B cell (primary cell): ENCODE data around the gene RHCG. TPM values are rescaled to one million over a fixed set of nuclear protein-coding genes. Genes with fewer than 3 reads are reported as not detected.

ENCODE experiments used
- ATAC-seq: fragments of 200-7000 bp; cut with Tn5 transposase; one replicate; pipeline ENCODE4 v1.10.0; 2021; ENCODE audit warnings: low read depth, mild to moderate bottlenecking, moderate number of reproducible peaks, moderate library complexity
- CTCF ChIA-PET: fragments of 350-600 bp; sonication (Branson Sonifier 250); formaldehyde crosslinking; loops from one replicate; lab custom pipeline; 2021; ENCODE audit warnings: antibody characterized with exemption, inconsistent platforms; lab: Charles Lee
- POLR2A ChIA-PET: fragments of 350-600 bp; sonication (Branson Sonifier 250); formaldehyde crosslinking; loops from one replicate; lab custom pipeline; 2021; ENCODE audit warnings: antibody characterized with exemption; lab: Charles Lee
- DNase-seq: peaks from one replicate; pipeline ENCODE4 v3.0.0; 2013
- H2AFZ ChIP-seq: 2 replicates; pipeline ENCODE4 v1.6.1; 2012; ENCODE audit warnings: mild to moderate bottlenecking, low read depth, low read length; ENCODE audit not compliant: insufficient read depth, poor library complexity, severe bottlenecking
- H3K27ac ChIP-seq, 2 donors: 1 replicate in 1 of 2; 2 replicates in 1 of 2; pipeline ENCODE4 v1.5.1; 2012 to 2013; ENCODE audit warnings: low read length in 2 of 2, mild to moderate bottlenecking in 2 of 2, moderate library complexity in 1 of 2
- H3K27me3 ChIP-seq, 4 experiments: fragments of 200-600 bp in 1 of 4; sonication (generic) in 1 of 4; replicated peaks in 1 of 4; 1 replicate in 2 of 4; 2 replicates in 2 of 4; pipeline versions ENCODE4 v1.6.1 to v1.7.0; 2013 to 2016; ENCODE audit warnings: low read length in 3 of 4, mild to moderate bottlenecking in 2 of 4, mixed read lengths in 1 of 4, moderate library complexity in 1 of 4; ENCODE audit not compliant: insufficient read depth in 4 of 4, control insufficient read depth in 3 of 4; ENCODE audit errors: control extremely low read depth in 1 of 4
- H3K36me3 ChIP-seq, 2 experiments: replicated peaks in 1 of 2; 1 replicate in 1 of 2; 2 replicates in 1 of 2; pipeline versions ENCODE4 v1.6.1 to v1.7.1; 2013; ENCODE audit warnings: low read length in 1 of 2; ENCODE audit not compliant: insufficient read depth in 2 of 2, control insufficient read depth in 1 of 2; ENCODE audit errors: control extremely low read depth in 1 of 2, extremely low read depth in 1 of 2
- H3K4me1 ChIP-seq, 2 donors: fragments of 200-600 bp in 1 of 2; sonication (generic) in 1 of 2; 1 replicate in 1 of 2; 2 replicates in 1 of 2; pipeline versions ENCODE4 v1.5.1 to v1.6.1; 2013 to 2017; ENCODE audit warnings: low read length in 2 of 2; ENCODE audit not compliant: control insufficient read depth in 2 of 2, insufficient read depth in 2 of 2
- H3K4me2 ChIP-seq: replicated peaks from 2 replicates; pipeline ENCODE3; 2012; ENCODE audit warnings: mild to moderate bottlenecking, low read depth, low read length; ENCODE audit not compliant: poor library complexity, severe bottlenecking
- H3K4me3 ChIP-seq, 5 experiments: fragments of 200-600 bp in 1 of 5; sonication (generic) in 1 of 5; 1 replicate in 3 of 5; 2 replicates in 2 of 5; pipeline versions ENCODE4 v1.5.1 to v1.7.0; 2011 to 2016; ENCODE audit warnings: low read length in 4 of 5, mild to moderate bottlenecking in 4 of 5, low read depth in 2 of 5, control low read depth in 1 of 5, moderate library complexity in 1 of 5; ENCODE audit not compliant: insufficient read depth in 1 of 5; ENCODE audit errors: control extremely low read depth in 1 of 5, extremely low read depth in 1 of 5
- H3K79me2 ChIP-seq: fragments of 200-600 bp; sonication (generic); one replicate; pipeline ENCODE4 v1.6.0; 2016; ENCODE audit warnings: low read length; ENCODE audit not compliant: control insufficient read depth, insufficient read depth
- H3K9ac ChIP-seq: fragments of 200-600 bp; sonication (generic); 2 replicates; pipeline ENCODE4 v1.6.1; 2017; ENCODE audit warnings: mild to moderate bottlenecking, low read length, moderate library complexity
- H3K9me3 ChIP-seq, 3 donors: one replicate each; pipeline versions ENCODE4 v1.6.1 to v1.7.1; 2013; ENCODE audit warnings: low read length in 2 of 3; ENCODE audit not compliant: control insufficient read depth in 2 of 3, insufficient read depth in 1 of 3; ENCODE audit errors: control extremely low read depth in 1 of 3
- H4K20me1 ChIP-seq: 2 replicates; pipeline ENCODE4 v1.6.0; 2012; ENCODE audit warnings: mild to moderate bottlenecking, low read length; ENCODE audit not compliant: insufficient read depth, control insufficient read depth, poor library complexity, severe bottlenecking
- H3K27ac Mint-ChIP-seq: one replicate; pipeline ENCODE4 v1.8.0; 2021; ENCODE audit warnings: mixed read lengths
- H3K27me3 Mint-ChIP-seq: one replicate; pipeline ENCODE4 v1.8.0; 2021; ENCODE audit warnings: mixed read lengths
- H3K4me1 Mint-ChIP-seq: one replicate; pipeline ENCODE4 v1.8.0; 2021; ENCODE audit warnings: mixed read lengths
- H3K4me3 Mint-ChIP-seq: one replicate; pipeline ENCODE4 v1.8.0; 2021; ENCODE audit warnings: mixed read lengths
- H3K9me3 Mint-ChIP-seq: one replicate; pipeline ENCODE4 v1.8.0; 2022; ENCODE audit warnings: mixed read lengths; ENCODE audit not compliant: insufficient read depth
- CTCF ChIP-seq: fragments of 200-600 bp; IDR thresholded peaks from one replicate; pipeline ENCODE4 v1.8.0; 2022; ENCODE audit warnings: antibody characterized with exemption, mild to moderate bottlenecking
- EZH2 ChIP-seq: IDR thresholded peaks from 2 replicates; pipeline ENCODE4 v1.6.1; 2012; ENCODE audit warnings: borderline replicate concordance, low read depth, mild to moderate bottlenecking, moderate library complexity, low read length; ENCODE audit not compliant: insufficient read depth, poor library complexity, severe bottlenecking
- WGBS: methylation state at CpG from one replicate; pipeline ENCODE4 v1.1.5; 2013; ENCODE audit warnings: missing lambda C conversion rate; ENCODE audit not compliant: insufficient coverage; 5-methylcytosine and 5-hydroxymethylcytosine counted together
- intact Hi-C: fragments of 100-400 bp; cut with micrococcal nuclease; formaldehyde crosslinking; loops from one replicate; pipeline ENCODE4 v1.10.0; 2022
- polyA plus RNA-seq: library from polyadenylated mRNA; depleted of rRNA; stranded (reverse); fragments of >200 nt; gene quantifications from 2 replicates; pipeline ENCODE4 v1.2.3, GENCODE V29; 2012
- total RNA-seq, 2 donors: library from RNA; stranded (reverse); fragments of 120-200 nt in 1 of 2; gene quantifications; 1 replicate in 1 of 2; 2 replicates in 1 of 2; pipeline versions ENCODE4 v1.2.3 to v1.2.4, GENCODE V29; 2013 to 2022

Gene RHCG
- total and polyA plus RNA-seq, 2 donors (not counting 1 experiment from before 2014, with no cell fraction given): not detected

- intact Hi-C loops: no loop called here
- no peak for ATAC-seq
Observed at GRCh38 chr15:89483079-89483478, 13.3 kb downstream of the RHCG start.

GRCh38 chr15:89482139-89482538 lies 14.2 kb downstream of the RHCG start:
- intact Hi-C loops: no loop called here

More at GRCh38 chr15:89483079-89483478, 13.3 kb downstream of the RHCG start:
- Histone ChIP-seq H3K9me3 (peaks cover 0 to 13% (median 0%) of the 10 kb centered on the region in 3 donors), H3K27me3 (peaks cover 0 to 50% (median 8%) of the 10 kb centered on the region in 4 experiments), H4K20me1 (no peaks in the 10 kb centered on the region), H3K79me2 (no peaks in the 10 kb centered on the region), H3K9ac (no peak overlapping the region), H3K36me3 (no peaks in the 10 kb centered on the region), H2AFZ (no peak overlapping the region), H3K4me1 (peaks cover 5 to 14% of the 10 kb centered on the region in 2 donors), H3K27ac (no peak overlapping the region), H3K4me3 (no peak overlapping the region), H3K4me2 (no peak overlapping the region)
- no peak overlapping the region for H3K4me3 Mint-ChIP-seq
- H3K4me1 Mint-ChIP-seq: peaks cover 11% of the 10 kb centered on the region
- TF ChIP-seq CTCF (no peak), EZH2 (no peak)
- no peak overlapping the region for H3K27ac Mint-ChIP-seq
- no peaks in the 10 kb centered on the region for H3K9me3 Mint-ChIP-seq
- ChIA-PET CTCF (no interaction called here), POLR2A (no interaction called here)
- DNase-seq: no peak
- 85% methylated on average over 5 of the region's 6 CpGs for WGBS
- H3K27me3 Mint-ChIP-seq: peaks cover 60% of the 10 kb centered on the region

More at GRCh38 chr15:89482139-89482538, 14.2 kb downstream of the RHCG start:
- H3K4me1 ChIP-seq: peaks cover 5 to 13% of the 10 kb centered on the region in 2 donors
- peaks cover 9% of the 10 kb centered on the region for H3K4me1 Mint-ChIP-seq
- no peak overlapping the region for H3K27ac ChIP-seq
- no peaks in the 10 kb centered on the region for H3K79me2 ChIP-seq
- 83% methylated on average over 5 of the region's 5 CpGs for WGBS
- H3K27me3 ChIP-seq: peaks cover 0 to 53% (median 11%) of the 10 kb centered on the region in 4 experiments
- CTCF ChIA-PET: interaction anchor here (1.4 kb wide), 1 partner anchor 577 kb away, joined by 3 read pairs; no protein-coding TSS in a partner anchor
- H3K27me3 Mint-ChIP-seq: peaks cover 51% of the 10 kb centered on the region
- no peak overlapping the region for H3K4me3 Mint-ChIP-seq
- H3K27ac Mint-ChIP-seq: no peak overlapping the region
- no peaks in the 10 kb centered on the region for H3K9me3 Mint-ChIP-seq
- no peak overlapping the region for H3K4me3 ChIP-seq
- no peak overlapping the region for H3K4me2 ChIP-seq
- ATAC-seq: no peak
- no peak overlapping the region for H2AFZ ChIP-seq
- H3K36me3 ChIP-seq: no peaks in the 10 kb centered on the region
- H3K9ac ChIP-seq: no peak overlapping the region
- peaks cover 0 to 11% (median 0%) of the 10 kb centered on the region in 3 donors for H3K9me3 ChIP-seq
- H4K20me1 ChIP-seq: no peaks in the 10 kb centered on the region
- no peak for TF ChIP-seq CTCF
- no peak for TF ChIP-seq EZH2
- DNase-seq: no peak
- POLR2A ChIA-PET: no interaction called here
